PC-9 (cell line): ENCODE data around the gene EPB41L5. TPM values are rescaled to one million over a fixed set of nuclear protein-coding genes. Genes with fewer than 3 reads are reported as not detected.

ENCODE experiments used
- BruUV-seq: library from RNA; stranded (reverse); fragments of 400-500 nt; replicated peaks from 2 replicates; lab custom pipeline; 2021; lab: Mats Ljungman, UMichigan
- CTCF ChIA-PET: fragments of 300-600 bp; sonication (Branson Sonifier 250); formaldehyde crosslinking; loops from one replicate; lab custom pipeline; 2022; ENCODE audit warnings: antibody characterized with exemption; lab: Charles Lee
- POLR2A ChIA-PET: fragments of 300-600 bp; sonication (Branson Sonifier 250); formaldehyde crosslinking; loops from one replicate; lab custom pipeline; 2022; ENCODE audit warnings: antibody characterized with exemption; ENCODE audit not compliant: unreplicated experiment; lab: Charles Lee
- DNase-seq, 2 experiments: peaks; one replicate each; pipeline versions ENCODE4 v3.0.0 to v3.0.0-alpha.2; 2015 to 2022; ENCODE audit warnings: mixed read lengths in 1 of 2
- H2AFZ ChIP-seq: fragments of 200-600 bp; sonication (generic); 2 replicates; pipeline ENCODE4 v1.8.1; 2017; ENCODE audit warnings: antibody characterized with exemption
- H3F3A ChIP-seq: fragments of 200-600 bp; sonication (generic); 2 replicates; pipeline ENCODE4 v1.8.1; 2017; ENCODE audit warnings: antibody characterized with exemption, mild to moderate bottlenecking, low read depth; ENCODE audit not compliant: insufficient read depth
- H3K27ac ChIP-seq: fragments of 200-600 bp; sonication (generic); 2 replicates; pipeline ENCODE4 v1.6.1; 2016; ENCODE audit warnings: mixed run types
- H3K27me3 ChIP-seq: fragments of 200-600 bp; sonication (generic); 2 replicates; pipeline ENCODE4 v1.6.1; 2016; ENCODE audit warnings: low read depth, mixed run types; ENCODE audit not compliant: insufficient read depth
- H3K36me3 ChIP-seq: fragments of 200-600 bp; sonication (generic); 2 replicates; pipeline ENCODE4 v1.6.1; 2016; ENCODE audit warnings: low read depth, mixed run types
- H3K4me1 ChIP-seq: fragments of 200-600 bp; sonication (generic); replicated peaks from 2 replicates; pipeline ENCODE4 v1.6.1; 2016; ENCODE audit warnings: mixed run types; ENCODE audit not compliant: insufficient read depth
- H3K4me2 ChIP-seq: fragments of 200-600 bp; sonication (generic); 2 replicates; pipeline ENCODE4 v1.6.1; 2017; ENCODE audit warnings: mixed run types
- H3K4me3 ChIP-seq: fragments of 200-600 bp; sonication (generic); 2 replicates; pipeline ENCODE4 v1.6.1; 2016; ENCODE audit warnings: mixed run types
- H3K79me2 ChIP-seq: fragments of 200-600 bp; sonication (generic); 2 replicates; pipeline ENCODE4 v1.6.1; 2017; ENCODE audit warnings: low read depth, mixed run types
- H3K9me2 ChIP-seq: fragments of 200-600 bp; sonication (generic); 2 replicates; pipeline ENCODE4 v1.8.1; 2017; ENCODE audit warnings: mild to moderate bottlenecking; ENCODE audit not compliant: insufficient read depth
- H3K9me3 ChIP-seq: fragments of 200-600 bp; sonication (generic); 2 replicates; pipeline ENCODE4 v1.8.1; 2016; ENCODE audit warnings: low read depth; ENCODE audit not compliant: insufficient read depth
- H4K20me1 ChIP-seq: fragments of 200-600 bp; sonication (generic); 2 replicates; pipeline ENCODE4 v1.8.1; 2017; ENCODE audit not compliant: insufficient read depth
- EZH2 ChIP-seq: fragments of 200-600 bp; sonication (generic); IDR thresholded peaks from 2 replicates; pipeline ENCODE4 v1.8.0; 2017; ENCODE audit warnings: antibody characterized with exemption, low read depth
- intact Hi-C: fragments of 100-400 bp; cut with micrococcal nuclease; formaldehyde crosslinking; loops from one replicate; pipeline ENCODE4 v1.10.0; 2022; ENCODE audit not compliant: unreplicated experiment
- total RNA-seq: library from RNA; stranded (reverse); gene quantifications from 2 replicates; pipeline ENCODE4 v1.2.3, GENCODE V29; 2021
- TF ChIP-seq, protein P1 (sequence below): fragments of 200-600 bp; sonication (generic); conservative IDR thresholded peaks from 2 replicates; pipeline ENCODE4 v1.6.1; 2017; ENCODE audit warnings: mixed run types, antibody characterized with exemption, mild to moderate bottlenecking, moderate library complexity

Gene EPB41L5
- total RNA-seq, 1 experiment from 2014 or later = 18.4 TPM

DNA sequence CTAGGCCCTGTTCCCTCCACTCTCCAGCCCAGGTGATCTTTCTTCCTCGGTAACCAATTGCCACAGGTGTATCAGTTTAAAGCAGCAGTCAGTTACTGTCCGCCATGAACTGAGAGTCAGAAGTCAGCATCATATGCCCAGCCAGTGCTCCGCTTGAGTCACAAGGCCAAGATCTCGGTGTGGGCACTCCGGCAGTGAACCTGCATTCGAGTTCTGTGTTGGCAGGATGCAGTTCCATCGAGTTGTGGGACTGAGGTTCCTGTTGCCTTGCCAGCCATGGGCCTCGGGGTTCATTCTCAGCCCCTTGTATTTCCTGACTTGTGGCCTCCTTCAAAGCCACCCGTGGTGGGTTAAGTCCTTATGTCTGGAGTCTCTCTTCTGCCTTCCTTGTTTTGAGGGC lies 213.4 kb downstream of the EPB41L5 start:
- POLR2A ChIA-PET = no interaction called here
- no peaks in the 10 kb centered on the region; the same call in 1 of the 2 replicates for H3K36me3 ChIP-seq
- intact Hi-C loops = no loop called here

DNA sequence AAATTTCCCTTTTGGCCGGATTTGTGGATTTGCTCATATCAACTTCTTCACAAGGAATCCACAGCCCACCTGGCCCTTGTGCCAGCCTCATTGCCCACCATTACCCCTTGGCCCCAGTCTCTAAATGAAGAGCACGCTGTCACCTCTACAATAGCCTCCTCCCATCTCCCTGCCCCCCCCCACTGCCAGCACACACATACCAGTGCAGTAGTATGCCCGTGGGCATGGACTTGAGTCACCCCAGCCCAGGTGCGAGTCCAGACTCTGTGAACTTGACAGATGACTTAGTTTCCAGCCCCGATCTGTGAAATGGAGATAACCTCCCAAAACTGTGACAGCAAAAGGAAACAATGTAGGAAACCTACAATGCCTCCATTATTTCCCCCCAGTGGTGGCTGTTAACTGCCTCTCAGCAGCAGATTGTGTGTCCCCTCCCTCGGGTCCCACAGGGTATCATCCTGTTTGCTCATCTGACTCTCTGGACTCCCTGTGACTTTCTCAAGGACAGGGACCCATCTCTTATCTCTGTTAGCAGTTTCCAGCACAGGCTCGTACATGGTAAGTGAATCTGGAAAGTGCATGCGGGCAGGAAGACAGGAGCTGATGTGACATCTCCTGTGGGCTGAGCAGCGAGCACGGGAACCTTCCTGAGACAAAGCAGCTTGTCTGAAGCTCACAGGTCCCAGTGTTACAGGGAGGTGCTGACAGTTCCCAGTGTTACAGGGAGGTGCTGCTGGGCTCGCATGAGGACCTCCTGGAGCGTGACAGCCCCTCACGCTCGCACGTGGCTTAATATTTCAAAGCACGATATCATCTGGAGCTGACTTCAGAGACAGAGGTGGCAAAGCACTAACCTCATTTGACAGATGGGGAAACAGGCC lies 214.5 kb downstream of the EPB41L5 start:
- Histone ChIP-seq H3K4me1 (peaks cover 40% of the 10 kb centered on the region), H3K27ac (no peak overlapping the region), H3K4me3 (no peak overlapping the region), H4K20me1 (no peaks in the 10 kb centered on the region), H3K36me3 (no peaks in the 10 kb centered on the region), H3F3A (peaks cover 5% of the 10 kb centered on the region; the same call in 1 of the 2 replicates), H2AFZ (no peak overlapping the region), H3K9me2 (no peaks in the 10 kb centered on the region), H3K9me3 (no peaks in the 10 kb centered on the region), H3K79me2 (peaks cover 11% of the 10 kb centered on the region), H3K4me2 (peak overlapping the region; percentile 18; the same call in 1 of the 2 replicates), H3K27me3 (no peaks in the 10 kb centered on the region)
- ChIA-PET CTCF (no interaction called here), POLR2A (no interaction called here)
- TF ChIP-seq, protein P1, sequence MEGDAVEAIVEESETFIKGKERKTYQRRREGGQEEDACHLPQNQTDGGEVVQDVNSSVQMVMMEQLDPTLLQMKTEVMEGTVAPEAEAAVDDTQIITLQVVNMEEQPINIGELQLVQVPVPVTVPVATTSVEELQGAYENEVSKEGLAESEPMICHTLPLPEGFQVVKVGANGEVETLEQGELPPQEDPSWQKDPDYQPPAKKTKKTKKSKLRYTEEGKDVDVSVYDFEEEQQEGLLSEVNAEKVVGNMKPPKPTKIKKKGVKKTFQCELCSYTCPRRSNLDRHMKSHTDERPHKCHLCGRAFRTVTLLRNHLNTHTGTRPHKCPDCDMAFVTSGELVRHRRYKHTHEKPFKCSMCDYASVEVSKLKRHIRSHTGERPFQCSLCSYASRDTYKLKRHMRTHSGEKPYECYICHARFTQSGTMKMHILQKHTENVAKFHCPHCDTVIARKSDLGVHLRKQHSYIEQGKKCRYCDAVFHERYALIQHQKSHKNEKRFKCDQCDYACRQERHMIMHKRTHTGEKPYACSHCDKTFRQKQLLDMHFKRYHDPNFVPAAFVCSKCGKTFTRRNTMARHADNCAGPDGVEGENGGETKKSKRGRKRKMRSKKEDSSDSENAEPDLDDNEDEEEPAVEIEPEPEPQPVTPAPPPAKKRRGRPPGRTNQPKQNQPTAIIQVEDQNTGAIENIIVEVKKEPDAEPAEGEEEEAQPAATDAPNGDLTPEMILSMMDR = no peak
- no peak for TF ChIP-seq EZH2
- intact Hi-C loops = no loop called here
- no TSS peak for BruUV-seq
- no peak for DNase-seq

More for the DNA sequence above, 213.4 kb downstream of the EPB41L5 start:
- H4K20me1 ChIP-seq = 0 out of 2 replicates have a peak, but pooled peaks cover 5% of the 10 kb centered on the region
- H3K79me2 ChIP-seq = peaks cover 21% of the 10 kb centered on the region
- no peaks in the 10 kb centered on the region for H3K9me2 ChIP-seq
- no peak overlapping the region for H3K27ac ChIP-seq
- H3K4me1 ChIP-seq = peaks cover 51% of the 10 kb centered on the region
- CTCF ChIA-PET = no interaction called here
- H3K9me3 ChIP-seq = no peaks in the 10 kb centered on the region
- DNase-seq = no peak
- peaks cover 5% of the 10 kb centered on the region; the same call in 1 of the 2 replicates for H3F3A ChIP-seq
- BruUV-seq = no TSS peak
- no peak overlapping the region for H3K4me2 ChIP-seq
- H3K27me3 ChIP-seq = no peaks in the 10 kb centered on the region
- no peak overlapping the region for H2AFZ ChIP-seq
- no peak overlapping the region for H3K4me3 ChIP-seq
- TF ChIP-seq, protein P1 = no peak
- TF ChIP-seq EZH2 = no peak

DNA sequence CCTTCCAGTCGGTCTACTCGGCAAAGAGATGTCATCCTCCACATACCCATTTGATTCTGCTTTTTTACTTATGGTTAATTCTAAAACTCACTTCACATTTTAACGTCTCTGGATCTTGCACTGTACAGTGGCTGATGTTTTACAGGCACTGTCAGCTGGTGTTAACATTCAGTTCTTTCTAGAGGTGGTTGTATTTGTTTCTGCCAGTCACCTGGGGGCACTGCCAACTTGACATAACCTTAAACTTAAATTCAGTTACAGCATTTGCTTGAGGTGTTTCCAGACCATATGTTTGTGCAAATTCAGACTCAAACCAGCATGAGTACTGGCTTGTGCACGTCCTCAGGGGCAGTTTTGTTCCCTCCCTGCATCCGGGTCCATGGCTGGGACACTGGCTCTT lies 215.6 kb downstream of the EPB41L5 start:
- Histone ChIP-seq H3K27me3 (no peaks in the 10 kb centered on the region), H3K4me1 (peaks cover 36% of the 10 kb centered on the region), H3K36me3 (no peaks in the 10 kb centered on the region), H3K27ac (no peak overlapping the region), H3K4me2 (no peak overlapping the region), H4K20me1 (no peaks in the 10 kb centered on the region), H3K9me2 (no peaks in the 10 kb centered on the region), H3K9me3 (no peaks in the 10 kb centered on the region), H3F3A (peaks cover 5% of the 10 kb centered on the region; the same call in 1 of the 2 replicates), H3K4me3 (no peak overlapping the region), H3K79me2 (peaks cover 4% of the 10 kb centered on the region; the same call in 1 of the 2 replicates), H2AFZ (no peak overlapping the region)
- TF ChIP-seq, protein P1 = no peak; the same call in 1 of the 2 replicates
- ChIA-PET POLR2A (interaction anchor here (0.6 kb wide), 1 partner anchor 847 kb away, joined by 3 read pairs; no protein-coding TSS in a partner anchor), CTCF (no interaction called here)
- no TSS peak for BruUV-seq
- peak in 1 of 2 experiments; percentile 53 for DNase-seq
- intact Hi-C loops = loop anchor here (1.0 kb wide), 1 partner anchor 85 kb away; no protein-coding TSS in a partner anchor

Other genes starting within 250 kb of the EPB41L5 start
- 23.5 and 30.3 TPM in 2 replicates for gene TMEM185B, start 210.3 kb downstream of the EPB41L5 start, total RNA-seq
- 74.2 and 86.6 TPM in 2 replicates for gene RALB, start 239.8 kb downstream of the EPB41L5 start, total RNA-seq